Hepatocyte (in vitro differentiated cells): ENCODE data around the gene MYCBPAP.

Source experiments
- CTCF ChIP-seq: fragments of 200-600 bp; sonication (generic); IDR thresholded peaks from 2 replicates; pipeline ENCODE4 v1.5.1; 2016; ENCODE audit warnings: antibody characterized with exemption, mild to moderate bottlenecking; ENCODE audit not compliant: poor library complexity
- EZH2 ChIP-seq: fragments of 200-600 bp; sonication (generic); IDR thresholded peaks from 2 replicates; pipeline ENCODE4 v1.6.1; 2016; ENCODE audit warnings: antibody characterized with exemption, mild to moderate bottlenecking, borderline replicate concordance

- TF ChIP-seq EZH2 (no peak), CTCF (no peak)
Measured at GRCh38 chr17:50508573-50509460, 578 bp downstream of the MYCBPAP start.
